ENCODE results near the gene ALG13.

GRCh38 chrX:111645607-111646006 is 35.4 kb upstream of the ALG13 start:
- TF ChIP-seq, protein P1, sequence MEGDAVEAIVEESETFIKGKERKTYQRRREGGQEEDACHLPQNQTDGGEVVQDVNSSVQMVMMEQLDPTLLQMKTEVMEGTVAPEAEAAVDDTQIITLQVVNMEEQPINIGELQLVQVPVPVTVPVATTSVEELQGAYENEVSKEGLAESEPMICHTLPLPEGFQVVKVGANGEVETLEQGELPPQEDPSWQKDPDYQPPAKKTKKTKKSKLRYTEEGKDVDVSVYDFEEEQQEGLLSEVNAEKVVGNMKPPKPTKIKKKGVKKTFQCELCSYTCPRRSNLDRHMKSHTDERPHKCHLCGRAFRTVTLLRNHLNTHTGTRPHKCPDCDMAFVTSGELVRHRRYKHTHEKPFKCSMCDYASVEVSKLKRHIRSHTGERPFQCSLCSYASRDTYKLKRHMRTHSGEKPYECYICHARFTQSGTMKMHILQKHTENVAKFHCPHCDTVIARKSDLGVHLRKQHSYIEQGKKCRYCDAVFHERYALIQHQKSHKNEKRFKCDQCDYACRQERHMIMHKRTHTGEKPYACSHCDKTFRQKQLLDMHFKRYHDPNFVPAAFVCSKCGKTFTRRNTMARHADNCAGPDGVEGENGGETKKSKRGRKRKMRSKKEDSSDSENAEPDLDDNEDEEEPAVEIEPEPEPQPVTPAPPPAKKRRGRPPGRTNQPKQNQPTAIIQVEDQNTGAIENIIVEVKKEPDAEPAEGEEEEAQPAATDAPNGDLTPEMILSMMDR (conservative IDR thresholded peaks at IDR 0.05; ENCODE audit: low read length) = no peak
- no peak for TF ChIP-seq EZH2phosphoT487 (IDR thresholded peaks at IDR 0.05; ENCODE audit: borderline replicate concordance, low read depth, low read length)
